Peyer's patch (tissue), 4 donors: ENCODE data around the gene GHRL. TPM values are rescaled to one million over a fixed set of nuclear protein-coding genes. Genes with fewer than 3 reads are reported as not detected.

Source experiments
- DNase-seq, 3 donors: peaks; one replicate each; pipeline ENCODE4 v3.0.0-alpha.2; 2017 to 2019
- H3K27ac ChIP-seq, 4 donors: fragments of 200-600 bp; sonication (generic); one replicate each; pipeline ENCODE4 v1.5.1; 2016 to 2019
- H3K27me3 ChIP-seq, 2 donors: fragments of 200-600 bp; sonication (generic); one replicate each; pipeline ENCODE4 v1.5.1; 2019
- H3K36me3 ChIP-seq, 3 donors: fragments of 200-600 bp; sonication (generic); one replicate each; pipeline ENCODE4 v1.5.1; 2016 to 2019
- H3K4me1 ChIP-seq, 4 donors: fragments of 200-600 bp; sonication (generic); one replicate each; pipeline ENCODE4 v1.5.1; 2016 to 2019
- H3K4me3 ChIP-seq, 4 donors: fragments of 200-600 bp; sonication (generic); 1 replicate in 3 of 4; 2 replicates in 1 of 4; pipeline ENCODE4 v1.5.1; 2016 to 2019; ENCODE audit warnings: mild to moderate bottlenecking in 1 of 4
- H3K9me3 ChIP-seq, 4 donors: fragments of 200-600 bp; sonication (generic); one replicate each; pipeline ENCODE4 v1.5.1; 2016 to 2019; ENCODE audit warnings: mild to moderate bottlenecking in 1 of 4
- CTCF ChIP-seq, 6 experiments: fragments of 450-650 bp in 4 of 6; fragments of 200-600 bp in 2 of 6; sonication (generic) in 1 of 6; IDR thresholded peaks; one replicate each; pipeline ENCODE4 v1.5.1; 2017 to 2019; ENCODE audit warnings: antibody characterized with exemption in 6 of 6, mild to moderate bottlenecking in 3 of 6, moderate library complexity in 1 of 6
- POLR2A ChIP-seq, 2 donors: fragments of 450-650 bp; IDR thresholded peaks; one replicate each; pipeline ENCODE4 v1.5.1; 2017; ENCODE audit warnings: antibody characterized with exemption in 2 of 2, mild to moderate bottlenecking in 2 of 2, moderate library complexity in 2 of 2
- total RNA-seq, 4 donors: library from RNA; depleted of rRNA; stranded (reverse); fragments of >200 nt; gene quantifications; one replicate each; pipeline ENCODE4 v1.1.0, GENCODE V29; 2016

The GHRL gene
- total RNA-seq, 4 donors from 2014 or later, result 1.6 to 2.9 TPM; not detected in 2

GRCh38 chr3:10263646-10264363, 28.9 kb downstream of the GHRL start:
- Histone ChIP-seq H3K4me3 (no peak overlapping the region), H3K36me3 (peaks cover 0 to 60% (median 0%) of the 10 kb centered on the region in 3 donors), H3K4me1 (peaks cover 0 to 7% (median 0%) of the 10 kb centered on the region in 4 donors)

GRCh38 chr3:10262027-10262426, 30.7 kb downstream of the GHRL start:
- no peaks in the 10 kb centered on the region for H3K27me3 ChIP-seq
- H3K27ac ChIP-seq, result no peak overlapping the region
- peaks cover 0 to 51% (median 0%) of the 10 kb centered on the region in 3 donors for H3K36me3 ChIP-seq
- DNase-seq, result peak in 1 of 3 donors; percentile 25
- H3K9me3 ChIP-seq, result no peaks in the 10 kb centered on the region
- H3K4me1 ChIP-seq, result peaks cover 0 to 7% (median 0%) of the 10 kb centered on the region in 4 donors
- no peak overlapping the region for H3K4me3 ChIP-seq
- no peak for TF ChIP-seq CTCF (IDR thresholded peaks at IDR 0.05)
- TF ChIP-seq POLR2A (IDR thresholded peaks at IDR 0.05), result no peak

More at GRCh38 chr3:10263646-10264363, 28.9 kb downstream of the GHRL start:
- Histone ChIP-seq H3K27me3 (no peaks in the 10 kb centered on the region), H3K27ac (peak overlapping the region in 1 of 4 donors; percentile 20), H3K9me3 (no peaks in the 10 kb centered on the region)
- peak in 2 of 3 donors; percentile 66 to 73 for DNase-seq
- TF ChIP-seq CTCF (IDR thresholded peaks at IDR 0.05) (peak in 5 of 6 experiments; percentile 33 to 45 (median 42)), POLR2A (IDR thresholded peaks at IDR 0.05) (no peak)

- Histone ChIP-seq H3K36me3 (peaks cover 0 to 49% (median 0%) of the 10 kb centered on the region in 3 donors), H3K27ac (no peak overlapping the region), H3K4me3 (no peak overlapping the region), H3K9me3 (no peaks in the 10 kb centered on the region), H3K4me1 (peaks cover 0 to 7% (median 0%) of the 10 kb centered on the region in 4 donors), H3K27me3 (no peaks in the 10 kb centered on the region)
- no peak for TF ChIP-seq CTCF (IDR thresholded peaks at IDR 0.05)
- no peak for TF ChIP-seq POLR2A (IDR thresholded peaks at IDR 0.05)
- no peak for DNase-seq
Observed at GRCh38 chr3:10260211-10260701, 32.5 kb downstream of the GHRL start.

- Histone ChIP-seq H3K27me3 (no peaks in the 10 kb centered on the region), H3K4me3 (no peak overlapping the region), H3K9me3 (no peaks in the 10 kb centered on the region), H3K27ac (no peak overlapping the region), H3K4me1 (peaks cover 0 to 7% (median 0%) of the 10 kb centered on the region in 4 donors), H3K36me3 (peaks cover 0 to 49% (median 0%) of the 10 kb centered on the region in 3 donors)
- no peak for TF ChIP-seq POLR2A (IDR thresholded peaks at IDR 0.05)
- DNase-seq, result no peak
Observed at GRCh38 chr3:10259798-10260197, 32.9 kb downstream of the GHRL start.

- Histone ChIP-seq H3K4me3 (no peak overlapping the region), H3K27me3 (no peaks in the 10 kb centered on the region), H3K36me3 (peaks cover 0 to 53% (median 0%) of the 10 kb centered on the region in 3 donors), H3K27ac (no peak overlapping the region), H3K9me3 (no peaks in the 10 kb centered on the region), H3K4me1 (peaks cover 0 to 7% (median under 1%) of the 10 kb centered on the region in 4 donors)
- no peak for TF ChIP-seq POLR2A (IDR thresholded peaks at IDR 0.05)
- no peak for DNase-seq
Observed at GRCh38 chr3:10259036-10259435, 33.7 kb downstream of the GHRL start.

GRCh38 chr3:10255835-10256234, 36.9 kb downstream of the GHRL start:
- DNase-seq, result no peak
- Histone ChIP-seq H3K4me3 (no peak overlapping the region), H3K36me3 (peaks cover 0 to 61% (median 0%) of the 10 kb centered on the region in 3 donors), H3K27ac (no peak overlapping the region), H3K4me1 (peaks cover 0 to 10% (median 2%) of the 10 kb centered on the region in 4 donors), H3K27me3 (no peaks in the 10 kb centered on the region), H3K9me3 (no peaks in the 10 kb centered on the region)
- no peak for TF ChIP-seq POLR2A (IDR thresholded peaks at IDR 0.05)
- no peak for TF ChIP-seq CTCF (IDR thresholded peaks at IDR 0.05)
